Ovary (tissue), 3 donors: Measurements from ENCODE around the gene HYI.

Source experiments
- POLR2A ChIP-seq: fragments of 450-650 bp; IDR thresholded peaks from one replicate; pipeline ENCODE4 v1.6.1; 2017; ENCODE audit warnings: antibody characterized with exemption, mild to moderate bottlenecking, moderate library complexity
- TF ChIP-seq, protein P1 (sequence below), 3 donors: fragments of 450-650 bp in 2 of 3; fragments of 200-600 bp in 1 of 3; IDR thresholded peaks; one replicate each; pipeline versions ENCODE4 v1.5.1 to v1.8.0; 2016 to 2022; ENCODE audit warnings: antibody characterized with exemption in 3 of 3, mild to moderate bottlenecking in 1 of 3
- donor health status: DM: no; HTN: no; CAD: no.

DNA sequence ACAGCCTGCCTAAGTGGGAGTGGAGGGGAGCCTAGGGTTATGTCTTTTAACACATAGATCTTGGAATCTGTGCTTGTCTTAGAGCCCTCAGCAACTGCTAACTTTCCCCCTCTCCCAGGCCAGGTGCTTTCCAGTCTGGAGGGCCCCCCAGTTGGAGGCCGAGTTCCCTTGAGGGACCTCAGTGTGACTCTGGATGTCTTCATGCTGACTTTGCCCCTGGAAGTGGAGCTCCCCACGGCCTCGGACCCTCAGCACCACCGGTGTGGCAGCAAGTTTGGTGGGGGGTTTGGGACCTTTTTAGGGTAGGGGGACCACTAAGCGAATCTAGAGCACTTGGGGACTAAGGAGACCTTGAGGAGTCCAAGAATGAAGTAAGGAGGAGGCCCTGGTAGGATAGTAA, 22.9 kb downstream of the HYI start:
- TF ChIP-seq, protein P1, sequence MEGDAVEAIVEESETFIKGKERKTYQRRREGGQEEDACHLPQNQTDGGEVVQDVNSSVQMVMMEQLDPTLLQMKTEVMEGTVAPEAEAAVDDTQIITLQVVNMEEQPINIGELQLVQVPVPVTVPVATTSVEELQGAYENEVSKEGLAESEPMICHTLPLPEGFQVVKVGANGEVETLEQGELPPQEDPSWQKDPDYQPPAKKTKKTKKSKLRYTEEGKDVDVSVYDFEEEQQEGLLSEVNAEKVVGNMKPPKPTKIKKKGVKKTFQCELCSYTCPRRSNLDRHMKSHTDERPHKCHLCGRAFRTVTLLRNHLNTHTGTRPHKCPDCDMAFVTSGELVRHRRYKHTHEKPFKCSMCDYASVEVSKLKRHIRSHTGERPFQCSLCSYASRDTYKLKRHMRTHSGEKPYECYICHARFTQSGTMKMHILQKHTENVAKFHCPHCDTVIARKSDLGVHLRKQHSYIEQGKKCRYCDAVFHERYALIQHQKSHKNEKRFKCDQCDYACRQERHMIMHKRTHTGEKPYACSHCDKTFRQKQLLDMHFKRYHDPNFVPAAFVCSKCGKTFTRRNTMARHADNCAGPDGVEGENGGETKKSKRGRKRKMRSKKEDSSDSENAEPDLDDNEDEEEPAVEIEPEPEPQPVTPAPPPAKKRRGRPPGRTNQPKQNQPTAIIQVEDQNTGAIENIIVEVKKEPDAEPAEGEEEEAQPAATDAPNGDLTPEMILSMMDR (IDR thresholded peaks at IDR 0.05): no peak
- no peak for TF ChIP-seq POLR2A
